NCI-H748 treated with DMSO at 0.1 percent for 48 hours (cell line): ENCODE measurements around the gene OS9.

Experiments used
- DNase-seq: peaks from one replicate; lab custom pipeline; 2025; lab: John Stamatoyannopoulos, UW

The OS9 gene

GRCh38 chr12:57723630-57723962 lies 29.7 kb downstream of the OS9 start:
- no peak for DNase-seq

GRCh38 chr12:57724003-57724935 lies 30.3 kb downstream of the OS9 start:
- no peak for DNase-seq

GRCh38 chr12:57724936-57725740 lies 31.2 kb downstream of the OS9 start:
- DNase-seq = no peak

- DNase-seq = no peak
Measured at GRCh38 chr12:57725851-57726150, 31.9 kb downstream of the OS9 start.

- peak; percentile 79 for DNase-seq
Measured at GRCh38 chr12:57726151-57726883, 32.4 kb downstream of the OS9 start.

- DNase-seq = no peak
Measured at GRCh38 chr12:57726884-57727757, 33.2 kb downstream of the OS9 start.

GRCh38 chr12:57727758-57728395 lies 33.9 kb downstream of the OS9 start:
- DNase-seq = no peak

- DNase-seq = no peak
Measured at GRCh38 chr12:57729321-57729844, 35.5 kb downstream of the OS9 start.

GRCh38 chr12:57730336-57731067 lies 36.6 kb downstream of the OS9 start:
- DNase-seq = no peak

GRCh38 chr12:57731411-57732080 lies 37.6 kb downstream of the OS9 start:
- no peak for DNase-seq

- no peak for DNase-seq
Measured at GRCh38 chr12:57732270-57732669, 38.3 kb downstream of the OS9 start.

- DNase-seq = no peak
Measured at GRCh38 chr12:57732726-57733593, 39.0 kb downstream of the OS9 start.

- no peak for DNase-seq
Measured at GRCh38 chr12:57733928-57734327, 40.0 kb downstream of the OS9 start.

- DNase-seq = no peak
Measured at GRCh38 chr12:57734591-57734990, 40.7 kb downstream of the OS9 start.

- DNase-seq = peak; percentile 54
Measured at GRCh38 chr12:57735198-57735855, 41.4 kb downstream of the OS9 start.

- DNase-seq = peak; percentile 55
Measured at GRCh38 chr12:57735952-57736740, 42.2 kb downstream of the OS9 start.

GRCh38 chr12:57736741-57737466 lies 43.0 kb downstream of the OS9 start:
- DNase-seq = peak; percentile 55
